CD14-positive monocyte (primary cell): ENCODE measurements around the gene TXNDC11. TPM values are rescaled to one million over a fixed set of nuclear protein-coding genes. Genes with fewer than 3 reads are reported as not detected.

Source experiments
- DNase-seq, 3 donors: peaks; one replicate each; pipeline ENCODE4 v3.0.0-alpha.2; 2011 to 2022
- H2AFZ ChIP-seq: 2 replicates; pipeline ENCODE4 v1.6.0; 2012; ENCODE audit warnings: mild to moderate bottlenecking, low read depth, low read length, inconsistent platforms; ENCODE audit not compliant: insufficient read depth, poor library complexity, severe bottlenecking
- H3K27ac ChIP-seq, 2 donors: 1 replicate in 1 of 2; 2 replicates in 1 of 2; pipeline ENCODE4 v1.5.1; 2012 to 2013; ENCODE audit warnings: low read length in 2 of 2, control low read depth in 1 of 2, inconsistent platforms in 1 of 2, low read depth in 1 of 2, mild to moderate bottlenecking in 1 of 2
- H3K27me3 ChIP-seq, 2 donors: one replicate each; pipeline versions ENCODE4 v1.6.0 to v1.6.1; 2011 to 2013; ENCODE audit warnings: low read length in 2 of 2; ENCODE audit not compliant: control insufficient read depth in 2 of 2, insufficient read depth in 2 of 2
- H3K36me3 ChIP-seq, 2 donors: replicated peaks in 1 of 2; 1 replicate in 1 of 2; 2 replicates in 1 of 2; pipeline versions ENCODE4 v1.5.1 to v1.6.1; 2012 to 2013; ENCODE audit warnings: low read length in 2 of 2, control low read depth in 1 of 2, inconsistent platforms in 1 of 2, mild to moderate bottlenecking in 1 of 2; ENCODE audit not compliant: insufficient read depth in 2 of 2, control insufficient read depth in 1 of 2
- H3K4me1 ChIP-seq, 2 donors: 1 replicate in 1 of 2; 2 replicates in 1 of 2; pipeline versions ENCODE4 v1.5.1 to v1.6.1; 2012 to 2013; ENCODE audit warnings: low read length in 2 of 2, control low read depth in 1 of 2, inconsistent platforms in 1 of 2, mild to moderate bottlenecking in 1 of 2, moderate library complexity in 1 of 2; ENCODE audit not compliant: insufficient read depth in 2 of 2, control insufficient read depth in 1 of 2
- H3K4me2 ChIP-seq: replicated peaks from 2 replicates; pipeline ENCODE3; 2012; ENCODE audit warnings: low read length, moderate library complexity, mild to moderate bottlenecking; ENCODE audit not compliant: poor library complexity, severe bottlenecking; ENCODE audit errors: extremely low read depth
- H3K4me3 ChIP-seq, 3 experiments: fragments of 200-600 bp in 1 of 3; sonication (generic) in 1 of 3; replicated peaks in 1 of 3; 1 replicate in 2 of 3; 2 replicates in 1 of 3; pipeline ENCODE4 v1.5.1; 2011 to 2013; ENCODE audit warnings: low read length in 3 of 3, mild to moderate bottlenecking in 3 of 3, control low read depth in 2 of 3, low read depth in 2 of 3, inconsistent platforms in 1 of 3, moderate library complexity in 1 of 3
- H3K79me2 ChIP-seq: 2 replicates; pipeline ENCODE4 v1.6.0; 2012; ENCODE audit warnings: mild to moderate bottlenecking, control low read depth, inconsistent platforms, low read length, moderate library complexity; ENCODE audit not compliant: insufficient read depth
- H3K9ac ChIP-seq: 2 replicates; pipeline ENCODE4 v1.6.0; 2017; ENCODE audit warnings: low read length, mild to moderate bottlenecking; ENCODE audit not compliant: insufficient read depth, poor library complexity, severe bottlenecking
- H3K9me3 ChIP-seq, 2 donors: replicated peaks in 1 of 2; 1 replicate in 1 of 2; 2 replicates in 1 of 2; pipeline versions ENCODE4 v1.5.1 to v1.6.1; 2012 to 2013; ENCODE audit warnings: low read length in 2 of 2, control low read depth in 1 of 2; ENCODE audit not compliant: control insufficient read depth in 1 of 2, insufficient read depth in 1 of 2
- H4K20me1 ChIP-seq: 2 replicates; pipeline ENCODE4 v1.6.0; 2012; ENCODE audit warnings: mild to moderate bottlenecking, low read length, control low read depth, moderate library complexity; ENCODE audit not compliant: insufficient read depth
- H3K27ac Mint-ChIP-seq, 7 donors: one replicate each; pipeline ENCODE4 v1.8.0; 2020; ENCODE audit warnings: mild to moderate bottlenecking in 7 of 7, mixed read lengths in 7 of 7, moderate library complexity in 6 of 7, inconsistent platforms in 2 of 7
- H3K27me3 Mint-ChIP-seq, 3 donors: one replicate each; pipeline ENCODE4 v1.8.0; 2021 to 2022; ENCODE audit warnings: low read depth in 3 of 3, mild to moderate bottlenecking in 3 of 3, mixed read lengths in 3 of 3, moderate library complexity in 3 of 3, inconsistent platforms in 1 of 3
- H3K36me3 Mint-ChIP-seq, 2 donors: one replicate each; pipeline ENCODE4 v1.8.0; 2020; ENCODE audit warnings: mixed read lengths in 2 of 2, inconsistent platforms in 1 of 2, mild to moderate bottlenecking in 1 of 2
- H3K4me1 Mint-ChIP-seq: one replicate; pipeline ENCODE4 v1.8.0; 2020; ENCODE audit warnings: mild to moderate bottlenecking, mixed read lengths
- H3K4me3 Mint-ChIP-seq, 2 donors: one replicate each; pipeline ENCODE4 v1.8.0; 2020; ENCODE audit warnings: mild to moderate bottlenecking in 2 of 2, mixed read lengths in 2 of 2, moderate library complexity in 1 of 2
- H3K9me3 Mint-ChIP-seq, 7 donors: one replicate each; pipeline ENCODE4 v1.8.0; 2020 to 2022; ENCODE audit warnings: mixed read lengths in 7 of 7, mild to moderate bottlenecking in 6 of 7, moderate library complexity in 6 of 7, inconsistent platforms in 2 of 7
- CTCF ChIP-seq: fragments of 200-600 bp; IDR thresholded peaks from one replicate; pipeline ENCODE4 v1.8.0; 2022; ENCODE audit warnings: antibody characterized with exemption, mild to moderate bottlenecking
- WGBS: methylation state at CpG from one replicate; pipeline ENCODE4 v1.1.5; 2013; ENCODE audit warnings: missing lambda C conversion rate; ENCODE audit not compliant: insufficient coverage; 5-methylcytosine and 5-hydroxymethylcytosine counted together
- intact Hi-C, 2 donors: fragments of 100-400 bp; cut with micrococcal nuclease; formaldehyde crosslinking; loops; one replicate each; pipeline versions ENCODE4 v1.15.0 to v1.15.1; 2023
- polyA plus RNA-seq, 3 donors: library from polyadenylated mRNA; depleted of rRNA in 1 of 3; unstranded in 2 of 3; stranded (reverse) in 1 of 3; fragments of 300-500 nt in 2 of 3; fragments of >200 nt in 1 of 3; fragmentation: Illumina TruSeq in 2 of 3; gene quantifications; 1 replicate in 2 of 3; 2 replicates in 1 of 3; pipeline ENCODE4 v1.2.3, GENCODE V29; 2012 to 2021

TXNDC11 gene
- polyA plus RNA-seq, 3 donors, result 32.9 to 60.0 (median 40.6) TPM

DNA sequence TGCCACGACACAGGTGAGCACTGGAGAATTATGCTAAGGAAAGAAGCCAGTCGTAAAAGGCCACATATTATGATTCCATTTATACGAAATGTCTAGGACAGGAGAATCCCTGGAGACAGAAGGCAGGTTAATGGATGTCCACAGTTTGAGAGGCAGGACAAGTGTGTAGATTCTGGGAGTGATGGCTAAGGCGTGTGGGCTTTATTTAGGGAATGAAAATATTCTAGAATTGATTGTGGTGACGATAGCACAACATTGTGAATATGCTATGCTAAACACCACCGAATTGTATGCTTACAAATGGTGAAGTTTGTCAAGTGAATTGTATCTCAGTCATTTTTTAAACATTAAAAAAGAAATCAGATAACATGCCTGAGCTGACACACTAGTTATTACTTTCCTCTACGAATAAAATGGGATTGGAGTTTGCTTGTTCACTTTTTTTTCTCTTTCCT, 5.3 kb upstream of the TXNDC11 start:
- Mint-ChIP-seq H3K27me3 (no peaks in the 10 kb centered on the region), H3K9me3 (no peaks in the 10 kb centered on the region), H3K4me3 (no peak overlapping the region), H3K36me3 (peaks cover 39 to 55% of the 10 kb centered on the region in 2 donors), H3K27ac (peak overlapping the region in 5 of 7 donors; percentile 18 to 55 (median 28)), H3K4me1 (peaks cover 16% of the 10 kb centered on the region)
- no peak overlapping the region for H3K9ac ChIP-seq
- no peaks in the 10 kb centered on the region for H3K27me3 ChIP-seq
- no peak overlapping the region for H3K4me2 ChIP-seq
- no peak overlapping the region for H3K4me3 ChIP-seq
- peaks cover 38 to 56% of the 10 kb centered on the region in 2 donors for H3K36me3 ChIP-seq
- peaks cover 16 to 18% of the 10 kb centered on the region in 2 donors for H3K4me1 ChIP-seq
- no peak for DNase-seq
- H3K79me2 ChIP-seq, result no peaks in the 10 kb centered on the region
- intact Hi-C loops, result no loop called here
- no peak overlapping the region for H3K27ac ChIP-seq
- no peak overlapping the region for H2AFZ ChIP-seq
- no peaks in the 10 kb centered on the region for H3K9me3 ChIP-seq
- TF ChIP-seq CTCF, result no peak
- peaks cover 5% of the 10 kb centered on the region for H4K20me1 ChIP-seq
- 82% methylated on average over 3 of the region's 7 CpGs for WGBS

GRCh38 chr16:11744075-11744470, 1.4 kb upstream of the TXNDC11 start:
- H3K36me3 Mint-ChIP-seq, result peaks cover 20 to 23% of the 10 kb centered on the region in 2 donors

More at GRCh38 chr16:11744075-11744470, 1.4 kb upstream of the TXNDC11 start:
- Mint-ChIP-seq H3K9me3 (no peaks in the 10 kb centered on the region), H3K4me1 (peaks cover 43% of the 10 kb centered on the region), H3K27me3 (no peaks in the 10 kb centered on the region), H3K4me3 (peak overlapping the region; percentile 69 to 75), H3K27ac (peak overlapping the region; percentile 98 to 100 (median 99))
- TF ChIP-seq CTCF, result no peak
- intact Hi-C loops, result loop anchor here (5.0 kb wide), 4 partner anchors 33 to 108 kb away; partner anchors contain the start of genes ZC3H7A (in 2 of the 2) and RSL1D1 (in 1 of the 2)
- Histone ChIP-seq H4K20me1 (peaks cover 27% of the 10 kb centered on the region), H3K27me3 (no peaks in the 10 kb centered on the region), H2AFZ (peak overlapping the region; percentile 24), H3K4me2 (peak overlapping the region; percentile 95), H3K9ac (peak overlapping the region; percentile 99), H3K4me1 (peaks cover 34 to 48% of the 10 kb centered on the region in 2 donors), H3K36me3 (peaks cover 2 to 23% of the 10 kb centered on the region in 2 donors), H3K79me2 (peaks cover 34% of the 10 kb centered on the region), H3K9me3 (no peaks in the 10 kb centered on the region), H3K4me3 (peak overlapping the region in 1 of 3 experiments; percentile 29), H3K27ac (peak overlapping the region; percentile 99 to 100)
- DNase-seq, result no peak
- no CpG with 5 or more reads among the region's 5 CpGs for WGBS
